C4-2B (cell line): ENCODE measurements around the gene VPS8.

ENCODE experiments used
- H3K27ac ChIP-seq: fragments of 450-650 bp; 2 replicates; pipeline ENCODE4 v1.5.1; 2017
- ZFX ChIP-seq: fragments of 450-650 bp; IDR thresholded peaks from 2 replicates; pipeline ENCODE4 v1.6.1; 2017
- TF ChIP-seq, protein P1 (sequence below): fragments of 450-650 bp; conservative IDR thresholded peaks from 2 replicates; pipeline ENCODE4 v1.5.1; 2017; ENCODE audit warnings: mild to moderate bottlenecking

VPS8 gene

DNA sequence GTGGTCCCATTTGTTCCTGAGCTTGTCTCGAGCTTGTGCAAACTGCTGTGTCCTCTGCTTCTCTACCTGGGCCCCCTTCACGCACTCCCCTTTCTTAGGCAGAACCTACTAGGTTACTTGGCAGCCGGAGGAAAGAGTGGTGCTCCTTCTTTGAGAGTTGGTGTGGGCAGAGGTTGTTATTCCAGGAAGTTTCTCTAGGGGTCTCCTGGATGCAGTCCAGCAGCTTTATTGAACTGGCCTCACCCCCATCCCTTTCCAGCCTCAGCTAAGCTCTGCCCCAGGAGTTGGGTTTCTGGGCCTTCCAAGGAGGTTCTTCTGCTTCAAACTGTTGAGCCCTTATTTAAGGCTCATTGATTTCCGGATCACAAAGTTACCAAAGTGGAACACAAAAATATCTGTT is 237.7 kb downstream of the VPS8 start:
- TF ChIP-seq, protein P1, sequence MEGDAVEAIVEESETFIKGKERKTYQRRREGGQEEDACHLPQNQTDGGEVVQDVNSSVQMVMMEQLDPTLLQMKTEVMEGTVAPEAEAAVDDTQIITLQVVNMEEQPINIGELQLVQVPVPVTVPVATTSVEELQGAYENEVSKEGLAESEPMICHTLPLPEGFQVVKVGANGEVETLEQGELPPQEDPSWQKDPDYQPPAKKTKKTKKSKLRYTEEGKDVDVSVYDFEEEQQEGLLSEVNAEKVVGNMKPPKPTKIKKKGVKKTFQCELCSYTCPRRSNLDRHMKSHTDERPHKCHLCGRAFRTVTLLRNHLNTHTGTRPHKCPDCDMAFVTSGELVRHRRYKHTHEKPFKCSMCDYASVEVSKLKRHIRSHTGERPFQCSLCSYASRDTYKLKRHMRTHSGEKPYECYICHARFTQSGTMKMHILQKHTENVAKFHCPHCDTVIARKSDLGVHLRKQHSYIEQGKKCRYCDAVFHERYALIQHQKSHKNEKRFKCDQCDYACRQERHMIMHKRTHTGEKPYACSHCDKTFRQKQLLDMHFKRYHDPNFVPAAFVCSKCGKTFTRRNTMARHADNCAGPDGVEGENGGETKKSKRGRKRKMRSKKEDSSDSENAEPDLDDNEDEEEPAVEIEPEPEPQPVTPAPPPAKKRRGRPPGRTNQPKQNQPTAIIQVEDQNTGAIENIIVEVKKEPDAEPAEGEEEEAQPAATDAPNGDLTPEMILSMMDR = no peak
- no peak overlapping the region for H3K27ac ChIP-seq

DNA sequence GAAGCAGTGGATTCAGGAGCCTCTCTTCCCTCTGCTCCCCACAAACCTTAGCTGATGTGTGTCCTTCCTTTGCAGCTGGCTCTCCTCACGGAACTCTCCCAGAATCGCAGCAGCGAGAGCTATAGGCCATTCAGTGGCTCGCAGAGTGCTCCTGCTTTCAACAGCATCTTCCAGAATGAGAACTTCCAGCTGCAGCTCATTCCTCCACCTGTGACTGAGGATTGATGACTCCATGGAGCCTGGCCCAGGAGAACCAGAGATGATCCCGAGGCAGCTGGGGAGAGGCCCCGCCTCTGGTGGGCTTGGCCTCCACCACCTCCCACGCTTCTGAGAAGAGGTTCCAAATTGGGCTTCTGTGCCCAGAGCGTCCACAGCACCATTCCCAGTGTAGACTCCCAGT is 239.8 kb downstream of the VPS8 start:
- TF ChIP-seq ZFX = no peak
- TF ChIP-seq, protein P1 = no peak
- no peak overlapping the region for H3K27ac ChIP-seq

DNA sequence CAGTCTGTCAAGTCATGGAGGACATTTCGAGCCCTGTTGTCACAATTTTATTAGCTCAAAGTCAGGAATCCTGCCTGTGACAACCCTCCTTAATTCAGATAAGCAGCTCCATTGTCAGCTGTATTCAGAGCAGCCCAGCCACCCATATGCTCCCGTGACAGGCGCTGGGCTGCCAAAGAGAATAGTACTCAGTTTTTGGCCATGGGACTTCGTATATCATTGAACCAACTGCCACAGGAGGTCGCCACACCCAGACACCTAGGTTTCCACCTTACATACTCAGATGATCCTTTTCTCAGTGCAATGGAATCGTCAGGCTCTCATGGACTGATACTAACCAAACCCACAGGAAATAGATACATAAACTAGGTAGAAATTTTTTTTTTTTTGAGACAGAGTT is 240.7 kb downstream of the VPS8 start:
- TF ChIP-seq, protein P1 = no peak
- no peak for TF ChIP-seq ZFX
- no peak overlapping the region for H3K27ac ChIP-seq

DNA sequence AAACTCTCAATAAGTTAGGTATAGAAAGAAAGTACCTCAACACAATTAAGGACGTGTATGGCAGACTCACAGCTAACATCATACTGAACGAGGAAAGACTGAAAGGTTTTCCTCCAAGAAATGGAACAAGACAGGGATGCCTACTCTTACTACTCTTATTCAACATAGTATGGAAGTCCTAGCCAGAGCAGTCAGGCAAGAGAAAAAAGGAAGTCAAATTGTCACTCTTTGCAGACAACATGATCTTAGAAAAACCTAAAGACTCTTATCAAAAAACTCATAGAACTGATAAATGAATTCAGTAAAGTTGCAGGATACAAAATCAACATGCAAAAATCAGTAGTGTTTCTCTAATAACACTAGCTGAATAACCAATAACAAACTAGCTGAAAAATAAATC is 244.9 kb downstream of the VPS8 start:
- TF ChIP-seq ZFX = no peak
- TF ChIP-seq, protein P1 = no peak
- H3K27ac ChIP-seq = no peak overlapping the region

DNA sequence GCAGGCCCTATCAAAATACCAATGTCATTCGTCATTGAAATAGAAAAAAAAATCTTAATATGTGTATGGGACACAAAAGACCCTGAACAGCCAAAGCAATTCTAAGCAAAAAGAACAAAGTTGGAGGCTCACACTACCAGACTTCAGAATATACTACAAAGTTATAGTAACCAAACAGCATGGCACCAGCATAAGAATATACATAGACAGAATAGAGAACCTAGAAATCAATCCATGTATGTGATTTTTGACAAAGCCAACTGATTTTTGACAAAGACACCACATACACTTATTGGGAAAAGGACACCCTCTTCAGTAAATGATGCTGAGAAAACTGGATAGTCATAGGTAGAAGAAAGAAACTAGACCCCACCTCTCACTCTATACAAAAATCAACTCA is 245.9 kb downstream of the VPS8 start:
- H3K27ac ChIP-seq = no peak overlapping the region
- TF ChIP-seq ZFX = no peak
- TF ChIP-seq, protein P1 = no peak

DNA sequence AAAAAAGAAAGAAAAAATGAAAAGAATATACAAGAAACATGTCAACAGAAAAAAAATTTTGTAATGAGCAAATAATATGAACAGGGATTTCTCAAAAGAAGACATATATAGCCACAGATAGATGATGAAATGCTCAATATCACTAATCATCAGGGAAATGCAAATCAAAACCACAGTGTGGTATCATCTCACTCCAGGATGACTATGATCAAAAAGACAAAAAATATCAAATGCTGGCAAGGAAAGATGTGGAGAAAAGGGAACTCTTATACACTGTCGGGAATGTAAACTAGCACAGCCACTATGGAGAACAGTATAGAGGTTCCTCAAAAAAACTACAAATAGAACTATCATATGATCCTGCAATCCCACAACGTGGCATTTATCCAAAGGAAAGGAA is 246.8 kb downstream of the VPS8 start:
- no peak overlapping the region for H3K27ac ChIP-seq
- TF ChIP-seq ZFX = no peak
- TF ChIP-seq, protein P1 = no peak

DNA sequence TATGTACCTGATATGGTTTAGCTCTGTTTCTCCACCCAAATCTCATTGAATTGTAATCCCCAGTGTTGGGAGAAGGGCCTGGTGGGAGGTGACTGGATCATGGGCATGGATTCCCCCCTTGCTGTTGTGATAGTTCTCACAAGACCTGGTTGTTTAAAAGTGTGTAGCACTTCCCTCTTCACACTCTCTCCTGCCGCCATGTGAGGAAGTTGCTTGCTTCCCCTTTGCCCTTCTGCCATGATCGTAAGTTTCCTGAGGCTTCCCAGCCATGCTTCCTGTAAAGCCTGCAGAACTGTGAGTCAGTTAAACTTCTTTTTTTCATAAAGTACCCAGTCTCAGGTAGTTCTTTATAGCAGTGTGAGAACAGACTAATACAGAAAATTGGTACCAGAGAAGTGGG is 247.8 kb downstream of the VPS8 start:
- no peak overlapping the region for H3K27ac ChIP-seq
- TF ChIP-seq, protein P1 = no peak
- no peak for TF ChIP-seq ZFX
